GM13977 (cell line): ENCODE measurements around the gene PLCG2.

ENCODE experiments used
- DNase-seq: peaks from one replicate; pipeline ENCODE4 v3.0.0; 2012; ENCODE audit warnings: low spot score
- CTCF ChIP-seq: IDR thresholded peaks from 2 replicates; pipeline ENCODE4 v1.5.1; 2012; ENCODE audit warnings: mild to moderate bottlenecking, control low read depth; ENCODE audit not compliant: insufficient read depth; ENCODE audit errors: extremely low read depth, missing control alignments
- in situ Hi-C: fragments of 300-500 bp; cut with MboI; formaldehyde crosslinking; loops from one replicate; pipeline ENCODE4 v1.12.0; 2022; ENCODE audit warnings: low sequenced_read_pairs, low pct_unique_long_range_greater_than_20kb, mixed read lengths, inconsistent platforms; ENCODE audit not compliant: unreplicated experiment

PLCG2 gene

GRCh38 chr16:81883235-81883634, 104.1 kb downstream of the PLCG2 start:
- in situ Hi-C loops, result no loop called here
- TF ChIP-seq CTCF, result no peak

GRCh38 chr16:81885976-81886586, 107.0 kb downstream of the PLCG2 start:
- in situ Hi-C loops, result no loop called here
- TF ChIP-seq CTCF, result peak; percentile 63
- peak; percentile 63 for DNase-seq

More at GRCh38 chr16:81883235-81883634, 104.1 kb downstream of the PLCG2 start:
- DNase-seq, result no peak

GRCh38 chr16:81888520-81889394, 109.7 kb downstream of the PLCG2 start:
- DNase-seq, result no peak
- in situ Hi-C loops, result no loop called here

GRCh38 chr16:81891736-81892364, 112.8 kb downstream of the PLCG2 start:
- no peak for TF ChIP-seq CTCF
- no peak for DNase-seq
- in situ Hi-C loops, result no loop called here

More at GRCh38 chr16:81888520-81889394, 109.7 kb downstream of the PLCG2 start:
- no peak for TF ChIP-seq CTCF

GRCh38 chr16:81894592-81894991, 115.5 kb downstream of the PLCG2 start:
- no peak for DNase-seq
- in situ Hi-C loops, result no loop called here
- TF ChIP-seq CTCF, result no peak

- TF ChIP-seq CTCF, result no peak
- DNase-seq, result no peak
- in situ Hi-C loops, result no loop called here
Observed at GRCh38 chr16:81896902-81897301, 117.8 kb downstream of the PLCG2 start.
